NCI-H146 treated with DMSO at 0.1 percent for 48 hours (cell line): ENCODE data around the gene YY1.

Experiments used
- DNase-seq: peaks from one replicate; lab custom pipeline; 2025; ENCODE audit not compliant: unreplicated experiment; lab: John Stamatoyannopoulos, UW

YY1 gene

GRCh38 chr14:100332071-100332639, 93.2 kb downstream of the YY1 start:
- DNase-seq, result no peak
